Measurements from ENCODE around the gene NKD2.

NKD2 gene

DNA sequence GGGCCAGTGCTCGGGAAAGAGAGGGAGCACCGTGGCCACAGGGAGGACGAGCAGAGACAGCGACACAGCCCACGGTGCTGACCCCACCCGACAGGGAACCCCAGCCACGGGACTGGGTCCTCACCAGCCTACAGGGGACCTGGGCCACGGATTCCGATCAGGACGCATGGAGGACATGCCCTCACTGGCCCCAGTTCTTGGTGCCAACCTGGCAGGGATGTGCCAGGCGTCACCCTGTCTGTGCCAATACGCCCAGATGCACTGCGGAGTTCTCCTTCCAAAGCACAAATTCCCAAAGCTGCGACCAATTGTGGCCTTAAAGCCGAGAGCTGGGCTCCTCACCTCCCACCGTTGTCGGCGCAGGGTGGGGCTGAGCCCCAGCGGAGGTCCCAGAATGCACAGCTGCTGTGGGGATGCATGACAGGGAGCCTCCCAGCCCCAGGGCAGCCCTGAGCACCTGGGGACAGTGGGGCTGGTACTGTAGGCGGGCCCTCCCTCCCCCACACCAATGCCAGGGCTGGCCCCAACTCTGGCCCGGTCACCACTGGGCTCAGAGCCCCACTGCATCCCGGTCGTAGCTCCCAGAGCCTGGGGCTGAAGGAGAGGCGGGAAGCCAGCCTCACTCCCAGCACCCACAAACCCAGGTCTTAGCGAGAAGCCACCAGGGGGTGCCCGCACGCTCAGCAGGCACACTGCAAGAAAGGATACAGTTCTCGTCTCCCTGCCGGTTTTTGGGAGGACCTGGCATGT lies 44.2 kb downstream of the NKD2 start:
- Histone ChIP-seq H3K27me3 (ENCODE audit: control insufficient read depth, insufficient read depth, low read length) (peaks cover 24% of the 10 kb centered on the region), H3K4me1 (ENCODE audit: control insufficient read depth, insufficient read depth, low read length) (no peaks in the 10 kb centered on the region), H3K9me3 (replicated peaks; ENCODE audit: low read length) (no peaks in the 10 kb centered on the region), H3K4me3 (ENCODE audit: low read length) (no peak overlapping the region), H3K36me3 (ENCODE audit: insufficient read depth, low read length) (no peaks in the 10 kb centered on the region), H3K4me2 (ENCODE audit: low read length) (no peak overlapping the region), H3K9ac (ENCODE audit: low read depth, low read length) (no peak overlapping the region)

DNA sequence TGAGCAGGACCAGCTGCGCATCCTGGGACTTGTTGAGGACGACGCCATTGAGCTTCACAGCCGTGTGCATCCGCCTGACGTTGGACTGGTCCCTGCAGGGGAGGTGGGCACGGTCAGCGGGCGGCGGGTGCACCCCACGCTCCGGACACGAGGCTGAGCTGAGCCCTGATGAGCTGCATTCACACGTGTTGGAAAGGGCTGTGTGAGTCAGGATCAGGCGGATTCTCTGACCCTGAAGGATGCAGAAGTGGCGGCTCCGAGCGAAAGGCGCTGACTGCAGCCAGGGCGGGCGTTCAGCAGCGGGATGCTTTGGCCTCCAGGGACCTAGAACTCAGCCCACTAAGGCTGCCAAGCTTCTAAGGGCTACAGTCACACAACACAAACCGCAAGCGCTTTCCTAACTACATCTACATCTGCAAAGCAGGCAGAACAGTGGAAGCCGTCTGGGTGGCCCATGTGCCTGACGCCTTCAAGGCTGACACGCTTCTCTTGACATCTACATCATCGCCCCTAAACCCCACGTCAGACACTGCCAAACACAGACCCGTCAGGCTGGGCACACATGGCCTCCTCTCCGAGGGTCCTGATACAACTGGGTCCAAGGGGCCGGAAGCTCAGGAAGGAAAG lies 44.9 kb downstream of the NKD2 start:
- Histone ChIP-seq H3K9ac (ENCODE audit: low read depth, low read length) (no peak overlapping the region), H3K9me3 (replicated peaks; ENCODE audit: low read length) (no peaks in the 10 kb centered on the region), H3K4me1 (ENCODE audit: control insufficient read depth, insufficient read depth, low read length) (no peaks in the 10 kb centered on the region), H3K27me3 (ENCODE audit: control insufficient read depth, insufficient read depth, low read length) (peaks cover 24% of the 10 kb centered on the region), H3K4me2 (ENCODE audit: low read length) (no peak overlapping the region), H3K36me3 (ENCODE audit: insufficient read depth, low read length) (no peaks in the 10 kb centered on the region), H3K4me3 (ENCODE audit: low read length) (no peak overlapping the region)

DNA sequence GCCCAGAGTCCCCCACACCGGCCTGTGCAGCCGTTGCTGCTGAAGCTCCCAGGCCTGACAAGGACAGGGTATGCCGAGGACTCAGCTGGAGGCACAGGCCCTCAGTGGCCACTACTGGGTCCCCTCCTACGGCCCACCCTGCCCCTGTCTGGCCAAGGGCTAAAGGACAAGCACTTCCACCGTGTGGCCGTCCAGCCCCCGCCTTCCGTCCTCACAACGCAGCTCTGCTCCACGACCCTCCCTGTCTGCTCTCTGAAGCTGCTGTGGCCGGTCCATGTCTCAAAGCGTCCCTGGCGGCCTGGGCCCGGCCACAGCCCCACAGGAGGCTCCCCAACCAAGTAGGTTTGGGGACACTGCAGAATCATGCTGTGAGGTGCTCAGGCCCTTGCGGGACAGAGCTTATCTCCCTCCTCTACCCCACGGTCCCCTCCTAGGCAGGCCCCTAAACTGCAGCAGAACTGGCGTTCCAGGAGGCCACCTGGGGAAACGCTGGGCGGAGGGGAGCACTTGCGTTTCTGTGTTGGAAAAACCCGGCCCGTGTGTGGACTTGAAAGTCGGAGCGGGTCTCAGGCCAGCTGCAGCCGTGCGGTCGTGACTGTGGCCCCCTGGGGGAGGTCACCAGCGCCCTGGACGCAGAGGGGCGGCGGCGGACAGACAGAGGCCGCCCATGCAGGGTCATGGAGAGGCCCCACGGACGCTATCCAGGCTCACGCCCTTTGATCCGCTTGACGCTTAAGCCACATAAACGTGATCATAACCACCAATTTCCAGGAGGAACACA lies 45.6 kb downstream of the NKD2 start:
- Histone ChIP-seq H3K27me3 (ENCODE audit: control insufficient read depth, insufficient read depth, low read length) (peaks cover 24% of the 10 kb centered on the region), H3K9ac (ENCODE audit: low read depth, low read length) (no peak overlapping the region), H3K4me3 (ENCODE audit: low read length) (no peak overlapping the region), H3K9me3 (replicated peaks; ENCODE audit: low read length) (no peaks in the 10 kb centered on the region), H3K4me1 (ENCODE audit: control insufficient read depth, insufficient read depth, low read length) (no peaks in the 10 kb centered on the region), H3K4me2 (ENCODE audit: low read length) (no peak overlapping the region), H3K36me3 (ENCODE audit: insufficient read depth, low read length) (no peaks in the 10 kb centered on the region)

DNA sequence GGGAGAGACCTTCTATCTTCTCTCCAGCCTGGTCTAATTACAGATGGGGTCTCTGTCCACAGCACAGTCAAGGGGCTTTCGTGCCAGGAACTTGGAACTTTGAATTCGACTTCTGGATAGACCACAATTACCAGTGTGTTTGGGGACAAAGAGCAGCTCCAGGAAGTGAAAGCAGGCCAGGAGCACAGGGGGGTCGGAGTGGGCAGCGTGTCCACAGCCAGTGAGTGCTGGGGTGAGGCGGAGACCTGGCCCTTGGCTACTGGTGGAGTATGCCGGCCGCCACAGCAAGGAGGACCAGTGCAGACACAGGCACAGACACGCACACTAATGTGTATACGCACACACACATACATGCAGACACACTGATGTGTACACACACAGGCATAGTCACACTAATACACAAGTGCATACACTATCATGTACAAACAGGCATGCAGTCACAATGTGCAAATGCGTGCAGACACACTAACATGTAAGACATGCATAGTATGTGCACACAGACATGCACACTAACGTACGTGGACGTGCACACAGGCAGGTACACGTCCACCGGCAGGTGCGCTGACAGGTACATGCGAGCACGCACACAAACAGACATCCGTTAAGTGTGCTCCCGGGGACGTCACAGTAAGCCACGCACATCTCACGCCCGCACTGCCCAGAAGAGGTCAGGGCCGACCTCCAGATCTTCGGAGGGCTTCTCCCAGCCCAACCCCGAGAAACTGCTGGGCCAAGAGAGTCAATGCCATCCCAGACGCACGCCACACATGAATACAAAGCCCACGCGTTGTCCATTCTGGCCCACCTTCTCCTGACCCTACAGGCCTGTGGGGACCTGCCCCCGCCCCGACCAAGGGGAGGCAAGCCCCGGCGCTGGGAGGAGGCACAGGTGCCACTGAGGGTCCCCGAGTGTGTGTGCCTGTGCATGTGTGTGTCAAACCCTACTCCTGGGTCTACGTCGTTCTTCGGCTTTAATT lies 46.5 kb downstream of the NKD2 start:
- Histone ChIP-seq H3K36me3 (ENCODE audit: insufficient read depth, low read length) (no peaks in the 10 kb centered on the region), H3K4me2 (ENCODE audit: low read length) (no peak overlapping the region), H3K9ac (ENCODE audit: low read depth, low read length) (no peak overlapping the region), H3K4me1 (ENCODE audit: control insufficient read depth, insufficient read depth, low read length) (no peaks in the 10 kb centered on the region), H3K27me3 (ENCODE audit: control insufficient read depth, insufficient read depth, low read length) (peaks cover 24% of the 10 kb centered on the region), H3K4me3 (ENCODE audit: low read length) (no peak overlapping the region), H3K9me3 (replicated peaks; ENCODE audit: low read length) (no peaks in the 10 kb centered on the region)

DNA sequence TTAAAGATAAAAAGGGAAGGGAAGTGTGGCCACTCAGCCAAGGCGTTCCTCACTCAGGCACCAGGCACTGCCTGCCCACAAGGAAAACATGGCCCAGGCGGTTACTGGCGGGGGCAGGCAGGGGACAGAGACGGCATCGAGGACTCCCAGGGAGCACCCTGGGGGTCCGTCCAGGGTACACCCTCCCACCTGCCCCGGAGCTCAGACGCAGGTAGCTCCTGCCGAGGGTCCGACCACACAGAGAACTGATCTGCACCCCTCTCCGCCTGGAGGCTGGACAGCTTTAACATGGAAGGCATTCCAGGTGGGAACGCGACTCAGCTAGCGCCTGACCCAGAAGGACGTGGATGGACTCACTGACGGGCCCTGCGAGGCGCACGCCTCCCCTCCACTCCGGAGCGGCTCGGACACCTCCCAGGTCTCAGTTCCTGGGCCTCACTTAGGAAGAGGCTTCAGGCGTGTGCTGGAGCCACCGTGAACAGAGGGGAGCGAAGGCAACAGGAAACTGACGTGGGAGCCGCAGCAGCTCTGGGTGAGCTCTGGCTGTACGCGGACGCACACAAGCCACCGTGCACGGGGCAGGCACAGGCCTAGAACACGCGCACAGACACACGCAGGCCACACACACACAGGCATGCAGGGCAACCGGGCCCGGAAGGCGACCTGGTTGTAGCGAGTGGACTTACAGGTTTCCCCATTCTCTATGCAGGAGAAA lies 47.5 kb downstream of the NKD2 start:
- Histone ChIP-seq H3K4me2 (ENCODE audit: low read length) (no peak overlapping the region), H3K9ac (ENCODE audit: low read depth, low read length) (no peak overlapping the region), H3K4me1 (ENCODE audit: control insufficient read depth, insufficient read depth, low read length) (no peaks in the 10 kb centered on the region), H3K9me3 (replicated peaks; ENCODE audit: low read length) (no peaks in the 10 kb centered on the region), H3K4me3 (ENCODE audit: low read length) (no peak overlapping the region), H3K27me3 (ENCODE audit: control insufficient read depth, insufficient read depth, low read length) (peaks cover 17% of the 10 kb centered on the region), H3K36me3 (ENCODE audit: insufficient read depth, low read length) (no peaks in the 10 kb centered on the region)

DNA sequence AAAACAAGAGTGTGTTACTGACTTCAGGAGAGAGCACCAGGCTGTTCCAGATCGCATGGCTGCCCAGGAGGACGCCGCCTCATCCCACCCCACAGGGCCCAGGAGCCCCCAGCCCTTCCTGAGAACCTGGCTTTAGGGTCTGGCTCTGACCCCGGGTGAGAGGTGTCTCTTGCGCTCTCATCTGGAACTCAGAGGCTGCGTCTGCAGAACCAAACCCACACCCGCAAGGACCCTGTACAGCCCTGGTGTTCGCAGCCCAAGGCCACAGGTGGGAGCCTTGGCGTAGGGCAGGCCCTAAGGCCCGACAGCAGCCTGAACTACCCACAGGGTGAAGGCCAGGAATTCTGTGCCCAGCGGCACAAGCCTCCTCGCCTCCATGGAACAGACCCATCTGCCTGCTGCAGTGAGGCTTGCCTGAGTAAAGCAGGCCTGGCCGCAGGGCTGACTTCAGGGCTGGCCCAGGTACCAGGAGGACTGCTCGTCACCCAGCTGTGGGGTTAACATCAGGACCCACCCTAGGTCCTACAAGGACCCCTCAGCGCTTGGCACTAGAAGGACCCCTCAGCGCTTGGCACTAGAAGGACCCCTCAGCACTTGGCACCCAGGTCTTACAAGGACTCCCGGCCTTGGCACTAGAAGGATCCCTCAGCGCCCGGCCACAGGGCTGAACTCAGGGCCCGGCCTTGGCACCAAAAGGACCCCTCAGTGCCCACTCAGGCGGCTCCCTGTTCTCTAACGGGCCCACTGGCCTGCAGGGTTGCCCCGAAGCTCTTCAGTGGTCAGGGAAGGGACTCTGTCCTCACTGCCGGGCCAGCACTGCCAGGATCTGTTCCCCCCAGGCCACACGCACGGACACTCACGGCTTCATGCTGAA lies 48.2 kb downstream of the NKD2 start:
- Histone ChIP-seq H3K36me3 (ENCODE audit: insufficient read depth, low read length) (no peaks in the 10 kb centered on the region), H3K27me3 (ENCODE audit: control insufficient read depth, insufficient read depth, low read length) (peaks cover 10% of the 10 kb centered on the region), H3K9ac (ENCODE audit: low read depth, low read length) (no peak overlapping the region)

DNA sequence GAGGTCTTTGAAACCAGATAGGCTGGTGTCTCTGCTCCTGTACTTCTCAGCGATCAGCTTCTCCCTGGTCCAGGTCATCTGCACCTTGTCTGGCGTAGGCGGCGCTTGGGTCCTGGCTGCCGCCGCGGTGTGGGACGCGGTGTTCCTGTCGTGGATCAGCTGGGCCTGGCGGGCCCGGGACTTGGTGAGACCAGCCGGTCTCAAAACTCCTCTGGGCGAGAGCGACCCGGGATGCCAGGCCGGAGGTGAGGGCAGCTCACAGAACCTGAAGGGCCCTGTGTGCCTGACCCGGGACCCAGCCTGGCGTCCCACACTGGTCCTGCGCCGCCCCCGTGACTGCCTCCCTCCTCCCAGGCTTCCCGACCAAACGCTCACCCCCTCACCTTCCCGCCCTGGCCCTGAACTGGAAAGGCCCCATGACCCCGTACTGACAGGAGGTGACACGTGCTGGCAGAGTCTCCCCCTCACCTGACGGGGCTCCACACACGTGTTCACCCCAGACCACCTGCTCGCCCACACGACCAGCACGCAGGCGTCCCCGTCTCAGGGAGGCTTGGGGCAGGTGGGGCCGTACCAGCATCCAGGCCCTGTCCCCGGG lies 49.0 kb downstream of the NKD2 start:
- no peaks in the 10 kb centered on the region for H3K36me3 ChIP-seq (ENCODE audit: insufficient read depth, low read length)
- no peak overlapping the region for H3K4me2 ChIP-seq (ENCODE audit: low read length)
- no peak overlapping the region for H3K4me3 ChIP-seq (ENCODE audit: low read length)
- no peaks in the 10 kb centered on the region for H3K9me3 ChIP-seq (replicated peaks; ENCODE audit: low read length)
- H3K9ac ChIP-seq (ENCODE audit: low read depth, low read length), result no peak overlapping the region
- H3K27me3 ChIP-seq (ENCODE audit: control insufficient read depth, insufficient read depth, low read length), result peaks cover 5% of the 10 kb centered on the region
- no peaks in the 10 kb centered on the region for H3K4me1 ChIP-seq (ENCODE audit: control insufficient read depth, insufficient read depth, low read length)

More for the DNA sequence above, 48.2 kb downstream of the NKD2 start:
- Histone ChIP-seq H3K4me1 (ENCODE audit: control insufficient read depth, insufficient read depth, low read length) (no peaks in the 10 kb centered on the region), H3K4me3 (ENCODE audit: low read length) (no peak overlapping the region), H3K4me2 (ENCODE audit: low read length) (no peak overlapping the region), H3K9me3 (replicated peaks; ENCODE audit: low read length) (no peaks in the 10 kb centered on the region)

DNA sequence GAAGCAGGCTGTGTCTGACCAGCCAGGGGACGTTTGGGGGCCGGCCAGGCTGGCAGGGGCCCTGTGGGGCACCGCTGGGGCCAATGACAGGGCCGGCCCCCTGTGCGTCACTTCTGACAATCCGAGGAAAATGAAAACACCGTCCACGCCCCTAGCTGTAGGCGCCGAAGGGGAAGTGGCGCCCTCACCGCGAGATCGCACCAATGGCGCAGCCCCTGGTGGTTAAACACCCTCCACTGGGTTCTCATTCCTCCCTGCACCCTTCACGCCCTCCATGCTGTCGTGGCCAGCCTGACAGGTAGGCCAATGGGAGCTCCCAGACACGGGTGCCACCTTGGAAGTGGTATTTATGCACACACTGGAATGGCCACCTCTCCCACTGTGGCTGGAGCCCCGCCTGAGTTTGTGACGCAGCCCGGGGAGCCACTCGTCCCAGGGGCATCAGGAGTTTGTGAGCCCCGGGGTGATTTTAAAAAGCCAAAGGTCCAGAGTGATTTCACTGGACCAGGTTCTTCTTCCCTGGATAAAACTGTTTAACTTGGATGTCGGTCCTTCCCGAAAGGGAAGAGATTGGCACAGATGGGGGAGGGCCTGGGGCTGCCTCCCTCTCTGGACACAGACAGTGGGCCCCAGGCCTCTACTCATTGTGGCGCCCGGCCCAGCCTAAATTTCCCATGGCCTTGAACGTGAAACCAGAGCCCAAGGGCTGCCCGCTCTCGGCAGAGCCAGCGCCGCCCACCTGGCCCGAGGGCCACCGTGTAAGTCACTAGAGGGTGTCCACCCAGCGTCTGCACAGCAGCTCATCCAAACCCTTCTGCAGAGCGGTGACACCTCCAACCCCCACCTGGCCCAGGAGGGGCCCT lies 49.7 kb downstream of the NKD2 start:
- Histone ChIP-seq H3K4me3 (ENCODE audit: low read length) (no peak overlapping the region), H3K4me2 (ENCODE audit: low read length) (no peak overlapping the region), H3K9ac (ENCODE audit: low read depth, low read length) (no peak overlapping the region), H3K36me3 (ENCODE audit: insufficient read depth, low read length) (no peaks in the 10 kb centered on the region), H3K27me3 (ENCODE audit: control insufficient read depth, insufficient read depth, low read length) (no peaks in the 10 kb centered on the region), H3K4me1 (ENCODE audit: control insufficient read depth, insufficient read depth, low read length) (no peaks in the 10 kb centered on the region), H3K9me3 (replicated peaks; ENCODE audit: low read length) (no peaks in the 10 kb centered on the region)
